Mesenchymal stem cell (in vitro differentiated cells and primary cell): ENCODE measurements around the gene HIGD1C.

Experiments used
- DNase-seq: peaks from one replicate; pipeline ENCODE4 v3.0.0-alpha.2; 2013
- H2AFZ ChIP-seq: one replicate; pipeline ENCODE4 v1.6.1; 2013; ENCODE audit warnings: low read depth, mild to moderate bottlenecking, control low read depth, inconsistent platforms, low read length, moderate library complexity
- H2AK5ac ChIP-seq: 2 replicates; pipeline ENCODE4 v1.6.1; 2013; ENCODE audit warnings: low read length, moderate library complexity, mild to moderate bottlenecking, inconsistent platforms; ENCODE audit not compliant: severe bottlenecking
- H2BK120ac ChIP-seq: one replicate; pipeline ENCODE4 v1.6.1; 2013; ENCODE audit warnings: low read depth, mild to moderate bottlenecking, inconsistent platforms, low read length, moderate library complexity
- H2BK12ac ChIP-seq, 2 experiments: one replicate each; pipeline ENCODE4 v1.6.1; 2013; ENCODE audit warnings: inconsistent platforms in 2 of 2, low read length in 2 of 2, mild to moderate bottlenecking in 2 of 2, moderate library complexity in 2 of 2, control low read depth in 1 of 2
- H2BK15ac ChIP-seq: one replicate; pipeline ENCODE4 v1.6.1; 2013; ENCODE audit warnings: mild to moderate bottlenecking, low read depth, inconsistent platforms; ENCODE audit not compliant: poor library complexity, severe bottlenecking
- H2BK5ac ChIP-seq: 2 replicates; pipeline ENCODE4 v1.6.1; 2013; ENCODE audit warnings: low read depth, mild to moderate bottlenecking, low read length, control low read depth, inconsistent platforms; ENCODE audit not compliant: poor library complexity, severe bottlenecking
- H3K14ac ChIP-seq, 2 experiments: one replicate each; pipeline ENCODE4 v1.6.1; 2013; ENCODE audit warnings: inconsistent platforms in 2 of 2, low read length in 2 of 2, control low read depth in 1 of 2, mild to moderate bottlenecking in 1 of 2, moderate library complexity in 1 of 2
- H3K18ac ChIP-seq, 2 experiments: one replicate each; pipeline ENCODE4 v1.6.1; 2013; ENCODE audit warnings: inconsistent platforms in 2 of 2, low read length in 2 of 2, control low read depth in 1 of 2, low read depth in 1 of 2, mild to moderate bottlenecking in 1 of 2
- H3K23ac ChIP-seq, 2 experiments: one replicate each; pipeline ENCODE4 v1.6.1; 2013; ENCODE audit warnings: inconsistent platforms in 2 of 2, low read length in 2 of 2, mild to moderate bottlenecking in 2 of 2, moderate library complexity in 2 of 2, control low read depth in 1 of 2
- H3K27ac ChIP-seq: 2 replicates; pipeline ENCODE4 v1.5.1; 2013; ENCODE audit warnings: mild to moderate bottlenecking, moderate library complexity, low read length, control low read depth, inconsistent platforms; ENCODE audit not compliant: poor library complexity, severe bottlenecking
- H3K27me3 ChIP-seq, 2 experiments: 2 replicates each; pipeline versions ENCODE4 v1.6.1 to v1.7.0; 2013; ENCODE audit warnings: low read length in 2 of 2, mild to moderate bottlenecking in 2 of 2, moderate library complexity in 2 of 2, control low read depth in 1 of 2, inconsistent platforms in 1 of 2; ENCODE audit not compliant: control insufficient read depth in 1 of 2, insufficient read depth in 1 of 2
- H3K36me3 ChIP-seq, 2 experiments: 2 replicates each; pipeline versions ENCODE4 v1.6.1 to v1.7.0; 2013; ENCODE audit warnings: low read length in 2 of 2, control low read depth in 1 of 2, inconsistent platforms in 1 of 2, low read depth in 1 of 2, mild to moderate bottlenecking in 1 of 2; ENCODE audit not compliant: insufficient read depth in 2 of 2, control insufficient read depth in 1 of 2
- H3K4ac ChIP-seq, 2 experiments: one replicate each; pipeline ENCODE4 v1.6.1; 2013; ENCODE audit warnings: inconsistent platforms in 2 of 2, low read length in 2 of 2, mild to moderate bottlenecking in 2 of 2, moderate library complexity in 2 of 2, control low read depth in 1 of 2, low read depth in 1 of 2
- H3K4me1 ChIP-seq: 2 replicates; pipeline ENCODE4 v1.6.1; 2013; ENCODE audit warnings: low read depth, low read length, control low read depth; ENCODE audit not compliant: control insufficient read depth, insufficient read depth
- H3K4me2 ChIP-seq: 2 replicates; pipeline ENCODE4 v1.6.1; 2013; ENCODE audit warnings: low read length, mild to moderate bottlenecking, inconsistent platforms; ENCODE audit not compliant: poor library complexity, severe bottlenecking
- H3K4me3 ChIP-seq, 2 experiments: 2 replicates each; pipeline versions ENCODE4 v1.5.1 to v1.7.0; 2013; ENCODE audit warnings: low read length in 2 of 2, mild to moderate bottlenecking in 2 of 2, control low read depth in 1 of 2, low read depth in 1 of 2; ENCODE audit not compliant: insufficient read depth in 1 of 2
- H3K79me1 ChIP-seq: replicated peaks from 2 replicates; pipeline ENCODE4 v1.6.1; 2013; ENCODE audit warnings: mild to moderate bottlenecking, control low read depth, low read length, inconsistent platforms; ENCODE audit not compliant: poor library complexity, severe bottlenecking
- H3K9ac ChIP-seq: 2 replicates; pipeline ENCODE4 v1.7.0; 2013; ENCODE audit warnings: mild to moderate bottlenecking, low read length, moderate library complexity
- H3K9me3 ChIP-seq: 2 replicates; pipeline ENCODE4 v1.7.0; 2013; ENCODE audit warnings: mild to moderate bottlenecking, low read length; ENCODE audit not compliant: control insufficient read depth
- H4K8ac ChIP-seq: one replicate; pipeline ENCODE4 v1.6.1; 2013; ENCODE audit warnings: inconsistent platforms, mild to moderate bottlenecking, low read length, moderate library complexity
- H4K91ac ChIP-seq: one replicate; pipeline ENCODE4 v1.6.1; 2013; ENCODE audit warnings: mild to moderate bottlenecking, low read length, inconsistent platforms
- WGBS: methylation state at CpG from one replicate; pipeline ENCODE4 v1.1.7; 2013; ENCODE audit warnings: mixed read lengths; 5-methylcytosine and 5-hydroxymethylcytosine counted together

Gene HIGD1C

DNA sequence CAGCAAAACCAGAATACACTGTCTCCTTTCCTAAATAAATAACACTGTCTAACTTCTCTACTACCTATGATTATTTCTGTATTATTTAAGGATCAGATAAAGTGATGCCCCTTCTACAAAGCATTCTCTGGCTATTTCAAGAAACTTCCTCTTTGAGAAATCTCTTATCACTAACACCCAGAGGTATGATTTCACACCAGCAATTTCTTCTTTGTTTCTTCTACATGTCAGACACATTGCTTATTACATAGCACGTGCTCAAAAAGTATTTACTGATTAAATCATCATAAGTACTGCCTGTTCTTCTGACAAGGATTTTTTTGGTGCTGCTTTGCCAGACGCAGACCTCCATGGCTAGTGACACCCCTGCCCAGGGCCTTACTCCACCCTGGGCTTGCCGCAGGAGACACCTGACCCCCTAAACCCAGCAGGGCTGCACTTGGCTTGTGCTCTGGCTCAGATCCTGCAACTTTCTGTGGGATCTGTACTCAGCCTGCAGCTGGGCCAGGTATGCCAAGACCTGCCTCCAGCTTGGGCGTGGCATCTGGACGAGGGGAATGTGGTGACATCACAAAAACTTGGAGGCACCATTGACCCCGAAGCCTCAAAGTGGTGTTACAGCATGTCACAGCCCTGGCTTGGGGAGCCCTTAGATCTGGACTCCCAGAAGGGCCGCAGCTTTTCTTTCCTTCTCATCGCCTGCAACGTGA, 15.4 kb upstream of the HIGD1C start:
- WGBS, result 88% methylated on average over 9 of the region's 9 CpGs
- Histone ChIP-seq H3K27ac (no peak overlapping the region), H3K4ac (no peak overlapping the region), H3K9me3 (peaks cover 6% of the 10 kb centered on the region), H3K36me3 (peaks cover 0 to 18% of the 10 kb centered on the region in 2 experiments), H3K27me3 (no peaks in the 10 kb centered on the region), H3K4me1 (peaks cover 2% of the 10 kb centered on the region), H2AFZ (no peak overlapping the region), H3K79me1 (no peaks in the 10 kb centered on the region), H3K4me2 (no peak overlapping the region), H3K23ac (no peak overlapping the region), H3K18ac (peak overlapping the region in 1 of 2 experiments; percentile 74), H4K8ac (peak overlapping the region; percentile 2), H4K91ac (peak overlapping the region; percentile 67), H2BK12ac (peak overlapping the region in 1 of 2 experiments; percentile 43), H2BK5ac (no peak overlapping the region), H2BK120ac (no peak overlapping the region), H3K9ac (no peak overlapping the region), H3K4me3 (no peak overlapping the region), H3K14ac (no peak overlapping the region), H2AK5ac (no peak overlapping the region), H2BK15ac (peak overlapping the region; percentile 44)
- DNase-seq, result no peak

DNA sequence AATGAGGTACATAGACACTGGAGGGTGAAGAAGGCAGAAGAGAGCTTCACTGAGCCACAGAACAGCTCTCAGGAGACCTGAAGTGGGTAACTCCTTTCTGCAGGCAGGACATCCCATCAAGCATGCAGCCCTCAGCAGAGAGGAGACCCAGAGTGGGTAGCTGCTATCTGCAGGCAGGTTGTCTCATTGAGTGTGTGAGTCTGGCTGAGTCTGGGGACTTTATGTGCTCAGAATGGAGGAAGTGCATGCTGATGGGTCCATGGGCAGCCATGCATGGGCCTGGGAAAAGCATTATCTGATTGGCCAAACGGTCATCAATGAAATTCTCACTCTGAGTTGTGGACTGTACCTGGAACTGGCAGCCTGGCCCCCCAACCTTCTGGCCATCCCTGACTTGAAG, 14.7 kb upstream of the HIGD1C start:
- Histone ChIP-seq H3K4me2 (no peak overlapping the region), H4K8ac (no peak overlapping the region), H2AFZ (no peak overlapping the region), H3K4me3 (no peak overlapping the region), H2AK5ac (no peak overlapping the region), H3K9me3 (peaks cover 6% of the 10 kb centered on the region), H3K18ac (no peak overlapping the region), H3K9ac (no peak overlapping the region), H2BK5ac (no peak overlapping the region), H3K27me3 (no peaks in the 10 kb centered on the region), H4K91ac (no peak overlapping the region), H2BK120ac (no peak overlapping the region), H3K4ac (no peak overlapping the region), H2BK12ac (no peak overlapping the region), H3K23ac (no peak overlapping the region), H3K27ac (no peak overlapping the region), H3K79me1 (no peaks in the 10 kb centered on the region), H2BK15ac (no peak overlapping the region), H3K36me3 (peaks cover 0 to 13% of the 10 kb centered on the region in 2 experiments), H3K14ac (no peak overlapping the region), H3K4me1 (peaks cover 2% of the 10 kb centered on the region)
- DNase-seq, result no peak
- WGBS, result 100% methylated on average over 1 of the region's 1 CpG

DNA sequence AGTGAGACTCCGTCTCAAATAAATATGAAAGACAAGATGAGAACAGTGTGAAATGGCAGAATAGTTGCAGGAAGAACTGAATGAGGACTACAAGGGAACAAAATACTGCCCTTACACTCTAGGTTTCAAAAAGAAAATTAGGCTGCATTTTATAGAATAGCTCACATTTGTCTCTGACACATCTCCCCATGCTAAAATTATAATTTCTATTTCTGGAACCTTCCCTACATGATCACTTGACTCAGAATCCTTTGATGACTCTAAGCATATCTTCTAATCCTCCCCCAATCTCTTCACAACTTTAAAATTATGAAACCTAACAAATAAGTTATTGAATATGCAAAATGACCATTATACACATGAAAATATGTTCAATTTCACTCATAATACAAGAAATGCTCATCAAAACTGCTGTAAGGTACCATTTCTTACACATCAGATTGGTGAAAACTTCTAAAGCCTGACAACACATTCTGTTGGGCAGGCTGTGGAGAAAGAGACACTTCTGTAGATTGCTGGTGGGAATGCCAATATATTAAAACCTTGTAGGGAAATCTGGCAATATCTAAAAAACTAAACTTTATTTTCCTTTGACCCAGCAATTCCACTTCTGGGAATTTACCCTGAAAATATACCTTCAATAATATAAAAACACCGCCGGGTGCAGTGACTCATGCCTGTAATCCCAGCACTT, 4.3 kb upstream of the HIGD1C start:
- Histone ChIP-seq H3K4ac (no peak overlapping the region), H4K91ac (no peak overlapping the region), H3K27me3 (no peaks in the 10 kb centered on the region), H3K4me3 (no peak overlapping the region), H3K23ac (no peak overlapping the region), H3K4me2 (no peak overlapping the region), H4K8ac (no peak overlapping the region), H2BK15ac (no peak overlapping the region), H3K36me3 (peaks cover 0 to under 1% of the 10 kb centered on the region in 2 experiments), H2AK5ac (no peak overlapping the region), H3K18ac (no peak overlapping the region), H3K79me1 (no peaks in the 10 kb centered on the region), H3K9ac (no peak overlapping the region), H3K27ac (no peak overlapping the region), H3K9me3 (no peaks in the 10 kb centered on the region), H2BK120ac (no peak overlapping the region), H3K14ac (no peak overlapping the region), H2BK12ac (no peak overlapping the region), H3K4me1 (no peaks in the 10 kb centered on the region), H2BK5ac (no peak overlapping the region), H2AFZ (no peak overlapping the region)
- DNase-seq, result no peak
- 78% methylated on average over 3 of the region's 3 CpGs for WGBS

DNA sequence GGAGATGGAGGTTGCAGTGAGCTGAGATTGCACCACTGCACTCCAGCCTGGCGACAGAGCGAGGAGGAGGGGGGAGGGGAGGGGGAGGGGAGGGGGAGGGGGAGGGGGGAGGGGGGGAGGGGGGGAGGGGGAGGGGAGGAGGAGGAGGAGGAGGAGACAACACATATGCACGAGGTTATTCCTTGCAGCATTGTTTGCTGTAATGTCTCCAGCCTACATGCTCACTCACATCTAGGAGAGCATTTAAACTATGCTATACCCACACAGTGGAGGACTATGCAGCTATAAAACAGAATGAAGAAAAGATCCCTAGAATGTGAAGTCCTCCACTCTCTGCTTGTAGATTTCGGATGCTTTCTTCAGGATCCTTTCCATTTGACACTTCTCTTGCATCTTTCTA, 3.5 kb upstream of the HIGD1C start:
- no peaks in the 10 kb centered on the region for H3K27me3 ChIP-seq
- H2AFZ ChIP-seq, result no peak overlapping the region
- no peak overlapping the region for H2BK5ac ChIP-seq
- H3K9ac ChIP-seq, result no peak overlapping the region
- no peak overlapping the region for H2BK15ac ChIP-seq
- no peaks in the 10 kb centered on the region for H3K9me3 ChIP-seq
- no peak overlapping the region for H3K4me2 ChIP-seq
- no peak overlapping the region for H3K4me3 ChIP-seq
- H3K4me1 ChIP-seq, result no peaks in the 10 kb centered on the region
- H3K27ac ChIP-seq, result no peak overlapping the region
- WGBS, result 96% methylated on average over 2 of the region's 4 CpGs
- H3K14ac ChIP-seq, result no peak overlapping the region
- H4K91ac ChIP-seq, result no peak overlapping the region
- no peak overlapping the region for H2BK120ac ChIP-seq
- no peak overlapping the region for H2BK12ac ChIP-seq
- H3K4ac ChIP-seq, result no peak overlapping the region
- no peaks in the 10 kb centered on the region for H3K79me1 ChIP-seq
- peaks cover 0 to 6% of the 10 kb centered on the region in 2 experiments for H3K36me3 ChIP-seq
- no peak overlapping the region for H3K23ac ChIP-seq
- no peak overlapping the region for H2AK5ac ChIP-seq
- no peak overlapping the region for H4K8ac ChIP-seq
- DNase-seq, result no peak
- no peak overlapping the region for H3K18ac ChIP-seq
